Endothelial cell of umbilical vein (primary cell): ENCODE measurements around the gene NBEA. TPM values are rescaled to one million over a fixed set of nuclear protein-coding genes. Genes with fewer than 3 reads are reported as not detected.

Experiments used
- BruUV-seq: library from RNA; stranded (reverse); fragments of 400-500 nt; replicated peaks from 2 replicates; lab custom pipeline; 2021; lab: Mats Ljungman, UMichigan
- CTCF ChIA-PET: fragments of 300-600, 350-600 bp; sonication (Branson Sonifier 250); formaldehyde crosslinking; loops from one replicate; lab custom pipeline; 2021; ENCODE audit warnings: antibody characterized with exemption, inconsistent platforms; lab: Charles Lee
- POLR2A ChIA-PET: fragments of 300-600, 350-600 bp; sonication (Branson Sonifier 250); formaldehyde crosslinking; loops from one replicate; lab custom pipeline; 2021; ENCODE audit warnings: antibody characterized with exemption, inconsistent platforms; lab: Charles Lee
- DNase-seq: peaks from one replicate; pipeline ENCODE4 v3.0.0-alpha.2; 2011; ENCODE audit warnings: low read depth, low spot score
- FAIRE-seq: peaks from 2 replicates; lab custom pipeline; 2011; peaks lifted over from hg19 to GRCh38; lab: Jason Lieb, UNC
- H2AFZ ChIP-seq: 2 replicates; pipeline ENCODE4 v1.6.0; 2012; ENCODE audit warnings: low read depth, low read length, control low read depth, inconsistent platforms
- H3K27ac ChIP-seq: 2 replicates; pipeline ENCODE4 v1.5.1; 2011; ENCODE audit warnings: low read depth, mild to moderate bottlenecking, control low read depth, low read length, moderate library complexity; ENCODE audit not compliant: insufficient read depth
- H3K27me3 ChIP-seq, 2 experiments: 2 replicates each; pipeline versions ENCODE4 v1.6.0 to v1.6.1; 2011; ENCODE audit warnings: low read length in 2 of 2, mixed read lengths in 1 of 2; ENCODE audit not compliant: control insufficient read depth in 2 of 2, insufficient read depth in 2 of 2
- H3K36me3 ChIP-seq, 2 experiments: 2 replicates in 1 of 2; 3 replicates in 1 of 2; pipeline ENCODE4 v1.5.1; 2011; ENCODE audit warnings: low read length in 2 of 2, mild to moderate bottlenecking in 1 of 2, moderate library complexity in 1 of 2; ENCODE audit not compliant: control insufficient read depth in 2 of 2, insufficient read depth in 2 of 2; ENCODE audit errors: extremely low read depth in 1 of 2
- H3K4me1 ChIP-seq: 3 replicates; pipeline ENCODE4 v1.5.1; 2011; ENCODE audit warnings: mild to moderate bottlenecking, low read length; ENCODE audit not compliant: control insufficient read depth, insufficient read depth; ENCODE audit errors: extremely low read depth
- H3K4me2 ChIP-seq: 2 replicates; pipeline ENCODE4 v1.6.1; 2011; ENCODE audit warnings: low read length, control low read depth, mixed read lengths; ENCODE audit not compliant: insufficient read depth
- H3K4me3 ChIP-seq, 3 experiments: fragments of 200-600 bp in 1 of 3; sonication (generic), shearing (Covaris generic) in 1 of 3; replicated peaks in 1 of 3; 2 replicates each; pipeline ENCODE4 v1.5.1; 2011 to 2016; ENCODE audit warnings: control low read depth in 3 of 3, low read length in 3 of 3, mild to moderate bottlenecking in 2 of 3, inconsistent platforms in 1 of 3, low read depth in 1 of 3, moderate library complexity in 1 of 3; ENCODE audit not compliant: insufficient read depth in 1 of 3
- H3K79me2 ChIP-seq: 2 replicates; pipeline ENCODE4 v1.6.0; 2012; ENCODE audit warnings: low read length, inconsistent platforms; ENCODE audit not compliant: control insufficient read depth, insufficient read depth
- H3K9ac ChIP-seq: replicated peaks from 2 replicates; pipeline ENCODE3; 2011; ENCODE audit warnings: low read length, control low read depth; ENCODE audit not compliant: insufficient read depth; ENCODE audit errors: extremely low read depth
- H3K9me1 ChIP-seq: replicated peaks from 3 replicates; pipeline ENCODE4 v1.6.0; 2011; ENCODE audit warnings: mild to moderate bottlenecking, low read length; ENCODE audit not compliant: control insufficient read depth, insufficient read depth; ENCODE audit errors: extremely low read depth
- H3K9me3 ChIP-seq: replicated peaks from 2 replicates; pipeline ENCODE4 v1.5.1; 2012; ENCODE audit warnings: low read length, inconsistent platforms; ENCODE audit not compliant: control insufficient read depth, insufficient read depth
- H4K20me1 ChIP-seq: replicated peaks from 2 replicates; pipeline ENCODE3; 2011; ENCODE audit warnings: mild to moderate bottlenecking, low read length; ENCODE audit not compliant: control insufficient read depth, insufficient read depth; ENCODE audit errors: extremely low read depth
- CTCF ChIP-seq, 2 donors: IDR thresholded peaks; 1 replicate in 1 of 2; 2 replicates in 1 of 2; pipeline ENCODE4 v1.5.1; 2011; ENCODE audit warnings: low read length in 2 of 2, mild to moderate bottlenecking in 2 of 2, moderate library complexity in 2 of 2, control low read depth in 1 of 2, inconsistent platforms in 1 of 2, low read depth in 1 of 2; ENCODE audit not compliant: insufficient read depth in 1 of 2; ENCODE audit errors: extremely low read depth in 1 of 2
- EZH2 ChIP-seq: IDR thresholded peaks from 2 replicates; pipeline ENCODE4 v1.6.1; 2012; ENCODE audit warnings: borderline replicate concordance, low read depth, mild to moderate bottlenecking, moderate library complexity, low read length, inconsistent platforms; ENCODE audit not compliant: severe bottlenecking
- FOS ChIP-seq: IDR thresholded peaks from 2 replicates; pipeline ENCODE4 v1.6.1; 2011; ENCODE audit warnings: mild to moderate bottlenecking, low read length, moderate library complexity, borderline replicate concordance; ENCODE audit not compliant: insufficient read depth
- GATA2 ChIP-seq: IDR thresholded peaks from 2 replicates; pipeline ENCODE4 v1.7.0; 2011; ENCODE audit warnings: low read depth, mild to moderate bottlenecking, moderate library complexity, mixed read lengths, low read length; ENCODE audit not compliant: insufficient read length, insufficient read depth
- JUN ChIP-seq: IDR thresholded peaks from 2 replicates; pipeline ENCODE4 v1.6.1; 2011; ENCODE audit warnings: borderline replicate concordance, low read depth; ENCODE audit not compliant: insufficient read length, insufficient read depth
- MAX ChIP-seq: IDR thresholded peaks from 2 replicates; pipeline ENCODE4 v1.6.1; 2011; ENCODE audit not compliant: insufficient read depth, insufficient read length
- MYC ChIP-seq: IDR thresholded peaks from one replicate; pipeline ENCODE4 v1.6.1; 2011; ENCODE audit warnings: mild to moderate bottlenecking, low read depth, low read length
- POLR2A ChIP-seq: IDR thresholded peaks from 2 replicates; pipeline ENCODE4 v1.6.1; 2012; ENCODE audit warnings: low read depth, mild to moderate bottlenecking, control low read depth, low read length
- POLR2AphosphoS5 ChIP-seq: IDR thresholded peaks from 2 replicates; pipeline ENCODE4 v1.6.1; 2012; ENCODE audit warnings: low read depth, mild to moderate bottlenecking, control low read depth, low read length, moderate library complexity; ENCODE audit not compliant: insufficient read depth
- dilution Hi-C: fragments of 300-500 bp; cut with MboI; formaldehyde crosslinking; loops from one replicate; pipeline ENCODE4 v1.15.0; 2019; ENCODE audit warnings: low sequenced_read_pairs; ENCODE audit not compliant: extremely low pct_ligation_motif_present
- intact Hi-C: fragments of 100-400 bp; cut with micrococcal nuclease; formaldehyde crosslinking; loops from one replicate; pipeline ENCODE4 v1.10.0; 2022
- polyA plus RNA-seq, 4 experiments: library from polyadenylated mRNA; depleted of rRNA in 3 of 4; stranded (reverse) in 3 of 4; unstranded in 1 of 4; fragments of >200 nt; gene quantifications; 2 replicates each; pipeline versions ENCODE4 v1.2.1 to v1.2.3, GENCODE V29; 2011 to 2012; ENCODE audit warnings: missing spikeins in 1 of 4
- total RNA-seq: library from RNA; stranded (reverse); gene quantifications from 2 replicates; pipeline ENCODE4 v1.2.3, GENCODE V29; 2021

The NBEA gene
- total and polyA plus RNA-seq, 2 donors (not counting 3 experiments of a cell fraction or from before 2014, with no cell fraction given): 3.0 to 4.8 TPM

DNA sequence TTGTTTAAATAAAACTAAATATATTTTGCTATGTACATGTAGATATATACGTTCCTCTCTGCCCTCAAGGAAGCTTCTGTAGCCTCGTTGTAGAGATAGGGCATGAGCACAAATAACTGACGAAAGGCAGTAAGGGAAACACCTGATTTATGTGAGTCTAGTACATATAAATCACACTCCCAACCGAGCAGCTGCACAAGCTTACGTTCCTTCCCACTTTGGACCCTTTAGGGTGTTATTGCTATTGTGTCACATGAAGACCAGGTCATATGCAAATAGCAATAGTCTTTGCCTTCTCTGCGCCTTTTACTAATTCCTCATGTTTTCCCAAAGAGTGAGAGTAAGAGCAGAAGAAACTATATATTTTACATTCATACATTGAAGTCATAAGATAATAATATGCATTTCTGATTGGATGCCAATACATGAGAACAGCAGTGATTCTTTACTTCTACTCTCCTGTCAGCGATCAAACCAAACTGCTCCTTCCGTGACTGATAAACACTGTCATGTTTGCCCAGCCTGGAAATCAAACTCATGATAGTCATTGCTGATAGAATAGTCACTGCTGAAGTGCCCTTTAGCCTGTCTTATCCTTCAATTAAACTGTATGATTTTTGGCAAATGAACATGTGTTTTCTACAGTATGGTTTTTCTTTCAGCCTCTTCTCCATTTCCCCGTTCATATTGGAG is 661.7 kb downstream of the NBEA start:
- no TSS peak for BruUV-seq
- no peaks in the 10 kb centered on the region for H4K20me1 ChIP-seq
- H3K27me3 ChIP-seq: no peaks in the 10 kb centered on the region
- ChIA-PET POLR2A (no interaction called here), CTCF (no interaction called here)
- intact Hi-C loops: no loop called here
- H3K27ac ChIP-seq: no peak overlapping the region
- H3K4me2 ChIP-seq: no peak overlapping the region
- dilution Hi-C loops: no loop called here
- no peak overlapping the region for H3K9ac ChIP-seq
- H3K9me1 ChIP-seq: no peaks in the 10 kb centered on the region
- H3K4me1 ChIP-seq: no peaks in the 10 kb centered on the region
- H3K36me3 ChIP-seq: no peaks in the 10 kb centered on the region
- DNase-seq (no peak), FAIRE-seq (no peak)
- H3K79me2 ChIP-seq: no peaks in the 10 kb centered on the region
- H3K9me3 ChIP-seq: no peaks in the 10 kb centered on the region
- no peak for TF ChIP-seq FOS
- no peak for TF ChIP-seq POLR2AphosphoS5
- TF ChIP-seq CTCF (IDR thresholded peaks at IDR 0.05; ENCODE audit: extremely low read depth in 1 of 2, insufficient read depth in 1 of 2, low read depth in 1 of 2, low read length in 2 of 2): no peak
- TF ChIP-seq MAX: no peak
- TF ChIP-seq MYC: no peak
- TF ChIP-seq JUN: no peak
- TF ChIP-seq EZH2: no peak
- TF ChIP-seq GATA2: no peak
- no peak for TF ChIP-seq POLR2A
- H3K4me3 ChIP-seq: no peak overlapping the region
- H2AFZ ChIP-seq: no peak overlapping the region
